ENCODE results near the gene PIGT. TPM values are rescaled to one million over a fixed set of nuclear protein-coding genes. Genes with fewer than 3 reads are reported as not detected.

The PIGT gene
- 100 to 1,000 TPM in 1 of 4 donors, 10 to 100 TPM in 3; 49.7 to 119 (median 68.1) TPM for polyA plus RNA-seq
- long read RNA-seq, donor 1, transcript PIGT-210 (3 exons, 2,006 nt): minor isoform, 9 of 76 reads
- long read RNA-seq, donor 1, transcript PIGT-202 (12 exons, 2,245 nt): major isoform, 37 of 76 reads
- long read RNA-seq, donor 1, transcript PIGT-246 (11 exons, 2,021 nt): minor isoform, 7 of 76 reads
- long read RNA-seq, donor 1, partial matches to known transcripts: 15 of 76 reads
- long read RNA-seq, donor 1, other reads (novel, unspliced or antisense): 0 of 76 reads
- long read RNA-seq, donor 2, transcript PIGT-202 (12 exons, 2,245 nt): major isoform, 9 of 12 reads
- long read RNA-seq, donor 2, partial matches to known transcripts: 0 of 12 reads
- long read RNA-seq, donor 2, other reads (novel, unspliced or antisense): 0 of 12 reads
- long read RNA-seq, donor 3, transcript PIGT-210 (3 exons, 2,006 nt): major isoform, 5 of 14 reads
- long read RNA-seq, donor 3, partial matches to known transcripts: 0 of 14 reads
- long read RNA-seq, donor 3, other reads (novel, unspliced or antisense): 0 of 14 reads
- long read RNA-seq, donor 4, partial matches to known transcripts: 0 of 1 reads
- long read RNA-seq, donor 4, other reads (novel, unspliced or antisense): 0 of 1 reads
- long read RNA-seq, donor 5, partial matches to known transcripts: 0 of 8 reads
- long read RNA-seq, donor 5, other reads (novel, unspliced or antisense): 0 of 8 reads
- long read RNA-seq, donor 6, transcript PIGT-210 (3 exons, 2,006 nt): major isoform, 5 of 16 reads
- long read RNA-seq, donor 6, partial matches to known transcripts: 5 of 16 reads
- long read RNA-seq, donor 6, other reads (novel, unspliced or antisense): 0 of 16 reads
- long read RNA-seq, donor 7, transcript PIGT-203 (11 exons, 1,971 nt): minor isoform, 5 of 36 reads
- long read RNA-seq, donor 7, transcript PIGT-202 (12 exons, 2,245 nt): major isoform, 19 of 36 reads
- long read RNA-seq, donor 7, partial matches to known transcripts: 7 of 36 reads
- long read RNA-seq, donor 7, other reads (novel, unspliced or antisense): 0 of 36 reads
- long read RNA-seq, donor 8, partial matches to known transcripts: 0 of 1 reads
- long read RNA-seq, donor 8, other reads (novel, unspliced or antisense): 0 of 1 reads
- long read RNA-seq, donor 9, partial matches to known transcripts: 0 of 3 reads
- long read RNA-seq, donor 9, other reads (novel, unspliced or antisense): 0 of 3 reads
- long read RNA-seq, donor 10, transcript PIGT-202 (12 exons, 2,245 nt): major isoform, 25 of 41 reads
- long read RNA-seq, donor 10, partial matches to known transcripts: 0 of 41 reads
- long read RNA-seq, donor 10, other reads (novel, unspliced or antisense): 0 of 41 reads

DNA sequence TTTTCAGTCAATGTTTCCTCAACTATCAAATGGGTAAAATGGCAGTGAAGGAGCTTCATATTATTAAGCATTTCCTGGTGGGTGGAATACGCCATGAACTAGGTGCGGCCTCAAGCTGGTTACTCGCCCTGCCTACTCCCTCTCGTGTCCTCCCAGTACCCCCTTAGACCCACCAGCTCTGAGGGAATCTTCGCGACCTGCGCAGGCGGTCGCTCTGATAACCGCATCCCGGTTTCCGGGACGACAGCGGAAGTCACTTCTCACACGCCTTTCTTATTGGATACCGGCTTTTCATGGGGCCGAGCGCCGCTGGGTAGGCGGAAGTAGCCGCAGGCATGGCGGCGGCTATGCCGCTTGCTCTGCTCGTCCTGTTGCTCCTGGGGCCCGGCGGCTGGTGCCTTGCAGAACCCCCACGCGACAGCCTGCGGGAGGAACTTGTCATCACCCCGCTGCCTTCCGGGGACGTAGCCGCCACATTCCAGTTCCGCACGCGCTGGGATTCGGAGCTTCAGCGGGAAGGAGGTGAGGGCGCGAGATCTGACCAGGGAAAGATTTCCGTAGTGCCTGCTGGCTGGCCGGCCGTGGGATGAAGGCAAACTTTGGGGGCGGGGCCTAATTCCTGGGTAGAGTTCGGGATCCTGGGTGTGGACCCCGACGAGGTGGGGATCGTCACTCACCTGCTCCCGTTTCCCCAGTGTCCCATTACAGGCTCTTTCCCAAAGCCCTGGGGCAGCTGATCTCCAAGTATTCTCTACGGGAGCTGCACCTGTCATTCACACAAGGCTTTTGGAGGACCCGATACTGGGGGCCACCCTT lies at the start of gene PIGT:
TSS of gene PIGT (plus strand) at position 320 of the 816 bp plus-strand sequence. CDS start at position 336, 16 bp downstream.
- Histone ChIP-seq H3K4me1 (ENCODE audit: control insufficient read depth in 3 of 3, insufficient read depth in 2 of 3, low read depth in 1 of 3, low read length in 2 of 3) (peaks cover 4 to 11% (median 6%) of the 10 kb centered on the region in 3 donors), H3K4me3 (ENCODE audit: low read depth in 1 of 3, low read length in 3 of 3) (peak within 1 kb of the TSS; percentile 79 to 96 (median 94)), H3K9me3 (ENCODE audit: control insufficient read depth in 2 of 2, insufficient read depth in 1 of 2, low read depth in 1 of 2, low read length in 1 of 2) (no peaks in the 10 kb centered on the region), H3K27ac (ENCODE audit: low read depth in 1 of 3, low read length in 2 of 3) (peak within 1 kb of the TSS; percentile 53 to 94 (median 83)), H3K36me3 (ENCODE audit: control insufficient read depth in 3 of 3, insufficient read depth in 2 of 3, low read depth in 1 of 3, low read length in 3 of 3) (peaks cover 0 to 27% (median 11%) of the 10 kb centered on the region in 3 donors), H3K27me3 (ENCODE audit: control insufficient read depth in 3 of 3, insufficient read depth in 3 of 3, low read length in 3 of 3) (no peaks in the 10 kb centered on the region)
- peak; percentile 90 to 92 for DNase-seq
- FAIRE-seq: no peak
- 0% methylated on average over 52 of the region's 52 CpGs for WGBS, 3 donors

DNA sequence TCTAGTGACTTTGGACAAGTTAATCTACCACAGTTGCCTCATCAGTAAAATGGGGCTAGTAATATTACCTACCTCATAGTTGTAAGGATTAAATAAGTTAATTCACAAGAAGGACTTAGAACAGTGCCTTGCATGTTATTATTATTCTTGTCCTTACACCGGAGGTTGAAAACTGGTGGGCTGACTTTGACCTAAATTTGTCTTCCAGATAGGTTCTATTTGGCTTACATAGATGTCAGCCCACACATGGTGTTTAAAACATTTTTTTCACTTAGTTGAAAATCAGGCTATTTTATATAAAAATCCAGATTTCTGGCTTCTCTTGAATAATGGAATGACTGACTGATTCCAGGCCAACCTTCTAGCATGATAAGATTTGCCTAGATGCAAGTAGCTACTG lies 49.7 kb upstream of the PIGT start:
- Histone ChIP-seq H3K4me3 (ENCODE audit: low read depth in 1 of 3, low read length in 3 of 3) (no peak overlapping the region), H3K4me1 (ENCODE audit: control insufficient read depth in 3 of 3, insufficient read depth in 2 of 3, low read depth in 1 of 3, low read length in 2 of 3) (peaks cover 0 to 24% (median 1%) of the 10 kb centered on the region in 3 donors), H3K36me3 (ENCODE audit: control insufficient read depth in 3 of 3, insufficient read depth in 2 of 3, low read depth in 1 of 3, low read length in 3 of 3) (peaks cover 4 to 27% (median 13%) of the 10 kb centered on the region in 3 donors), H3K27me3 (ENCODE audit: control insufficient read depth in 3 of 3, insufficient read depth in 3 of 3, low read length in 3 of 3) (no peaks in the 10 kb centered on the region), H3K9me3 (ENCODE audit: control insufficient read depth in 2 of 2, insufficient read depth in 1 of 2, low read depth in 1 of 2, low read length in 1 of 2) (no peaks in the 10 kb centered on the region), H3K27ac (ENCODE audit: low read depth in 1 of 3, low read length in 2 of 3) (no peak overlapping the region)
- no peak for DNase-seq
- 84 to 93% (median 88%) methylated on average over 1 of the region's 1 CpG for WGBS, 3 donors
- no peak for FAIRE-seq

DNA sequence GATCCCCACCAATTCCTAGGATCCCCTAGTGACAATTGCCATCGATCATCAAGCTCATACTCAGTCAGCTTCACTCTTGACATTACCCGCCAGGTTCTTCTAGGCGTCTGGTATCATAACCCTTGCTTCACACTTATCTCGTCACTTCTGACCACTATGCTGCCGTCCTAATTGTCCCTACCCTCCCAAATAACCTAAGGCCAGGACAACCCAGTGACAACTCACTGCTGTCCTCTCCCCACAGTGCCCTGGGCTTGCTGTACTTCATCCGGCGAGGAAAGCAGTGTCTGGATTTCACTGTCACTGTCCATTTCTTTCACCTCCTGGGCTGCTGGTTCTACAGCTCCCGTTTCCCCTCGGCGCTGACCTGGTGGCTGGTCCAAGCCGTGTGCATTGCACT lies 49.3 kb upstream of the PIGT start:
- no peaks in the 10 kb centered on the region for H3K9me3 ChIP-seq (ENCODE audit: control insufficient read depth in 2 of 2, insufficient read depth in 1 of 2, low read depth in 1 of 2, low read length in 1 of 2)
- DNase-seq: no peak
- peaks cover 0 to 23% (median 3%) of the 10 kb centered on the region in 3 donors for H3K4me1 ChIP-seq (ENCODE audit: control insufficient read depth in 3 of 3, insufficient read depth in 2 of 3, low read depth in 1 of 3, low read length in 2 of 3)
- no peak overlapping the region for H3K4me3 ChIP-seq (ENCODE audit: low read depth in 1 of 3, low read length in 3 of 3)
- H3K27me3 ChIP-seq (ENCODE audit: control insufficient read depth in 3 of 3, insufficient read depth in 3 of 3, low read length in 3 of 3): no peaks in the 10 kb centered on the region
- no peak overlapping the region for H3K27ac ChIP-seq (ENCODE audit: low read depth in 1 of 3, low read length in 2 of 3)
- no peak for FAIRE-seq
- WGBS, 3 donors: 86 to 92% (median 89%) methylated on average over 11 of the region's 11 CpGs
- peaks cover 4 to 27% (median 13%) of the 10 kb centered on the region in 3 donors for H3K36me3 ChIP-seq (ENCODE audit: control insufficient read depth in 3 of 3, insufficient read depth in 2 of 3, low read depth in 1 of 3, low read length in 3 of 3)

- DNase-seq (no peak), FAIRE-seq (no peak)
- Histone ChIP-seq H3K9me3 (ENCODE audit: control insufficient read depth in 2 of 2, insufficient read depth in 1 of 2, low read depth in 1 of 2, low read length in 1 of 2) (no peaks in the 10 kb centered on the region), H3K36me3 (ENCODE audit: control insufficient read depth in 3 of 3, insufficient read depth in 2 of 3, low read depth in 1 of 3, low read length in 3 of 3) (peaks cover 4 to 27% (median 13%) of the 10 kb centered on the region in 3 donors), H3K27ac (ENCODE audit: low read depth in 1 of 3, low read length in 2 of 3) (no peak overlapping the region), H3K4me1 (ENCODE audit: control insufficient read depth in 3 of 3, insufficient read depth in 2 of 3, low read depth in 1 of 3, low read length in 2 of 3) (peaks cover under 1 to 18% (median 3%) of the 10 kb centered on the region in 3 donors), H3K4me3 (ENCODE audit: low read depth in 1 of 3, low read length in 3 of 3) (no peak overlapping the region), H3K27me3 (ENCODE audit: control insufficient read depth in 3 of 3, insufficient read depth in 3 of 3, low read length in 3 of 3) (no peaks in the 10 kb centered on the region)
Measured at GRCh38 chr20:45367126-45367525, 48.8 kb upstream of the PIGT start.

GRCh38 chr20:45368221-45368980 lies 47.5 kb upstream of the PIGT start:
- peak in 1 of 2 donors; percentile 45 for DNase-seq

DNA sequence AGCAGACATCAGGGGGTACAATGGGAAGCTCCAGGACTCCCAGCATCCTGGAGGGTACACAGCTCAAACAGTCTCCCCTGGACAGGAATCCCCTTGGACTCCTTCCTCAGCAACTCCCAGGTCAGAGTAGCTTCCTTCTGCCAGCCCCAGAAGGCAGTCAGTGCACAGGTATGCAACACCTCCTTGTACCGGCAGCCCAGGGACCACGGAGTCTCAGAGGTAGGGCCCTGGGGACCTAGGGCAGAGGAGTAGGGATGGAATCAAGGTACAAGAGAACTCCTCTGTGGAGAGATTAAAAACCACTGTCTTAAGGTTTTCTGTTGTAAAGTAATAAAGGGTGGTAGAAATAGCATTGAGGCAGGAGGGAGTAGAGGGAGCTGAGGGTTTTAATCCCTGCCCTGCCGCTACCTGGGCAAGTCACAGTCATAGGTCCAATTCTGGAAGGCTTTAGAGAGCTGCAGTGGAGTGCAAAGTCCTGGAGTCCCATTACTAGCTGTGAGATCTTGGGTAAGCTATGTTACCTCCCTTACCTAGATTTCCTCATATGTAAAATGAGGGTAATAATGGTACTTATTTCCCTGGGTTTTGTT lies 45.3 kb upstream of the PIGT start:
- WGBS, 3 donors: 43 to 69% (median 44%) methylated on average over 3 of the region's 3 CpGs
- no peak overlapping the region for H3K4me3 ChIP-seq (ENCODE audit: low read depth in 1 of 3, low read length in 3 of 3)
- no peaks in the 10 kb centered on the region for H3K27me3 ChIP-seq (ENCODE audit: control insufficient read depth in 3 of 3, insufficient read depth in 3 of 3, low read length in 3 of 3)
- H3K4me1 ChIP-seq (ENCODE audit: control insufficient read depth in 3 of 3, insufficient read depth in 2 of 3, low read depth in 1 of 3, low read length in 2 of 3): peaks cover 3 to 15% (median 7%) of the 10 kb centered on the region in 3 donors
- no peaks in the 10 kb centered on the region for H3K9me3 ChIP-seq (ENCODE audit: control insufficient read depth in 2 of 2, insufficient read depth in 1 of 2, low read depth in 1 of 2, low read length in 1 of 2)
- H3K27ac ChIP-seq (ENCODE audit: low read depth in 1 of 3, low read length in 2 of 3): peak overlapping the region; percentile 25 to 70 (median 59)
- DNase-seq (peak; percentile 85 to 86), FAIRE-seq (no peak)
- peaks cover 7 to 28% (median 11%) of the 10 kb centered on the region in 3 donors for H3K36me3 ChIP-seq (ENCODE audit: control insufficient read depth in 3 of 3, insufficient read depth in 2 of 3, low read depth in 1 of 3, low read length in 3 of 3)

More at GRCh38 chr20:45368221-45368980, 47.5 kb upstream of the PIGT start:
- peaks cover 4 to 30% (median 13%) of the 10 kb centered on the region in 3 donors for H3K36me3 ChIP-seq (ENCODE audit: control insufficient read depth in 3 of 3, insufficient read depth in 2 of 3, low read depth in 1 of 3, low read length in 3 of 3)
- H3K27me3 ChIP-seq (ENCODE audit: control insufficient read depth in 3 of 3, insufficient read depth in 3 of 3, low read length in 3 of 3): no peaks in the 10 kb centered on the region
- WGBS, 3 donors: 63 to 91% (median 71%) methylated on average over 6 of the region's 6 CpGs
- peak overlapping the region in 2 of 3 donors; percentile 10 to 24 for H3K27ac ChIP-seq (ENCODE audit: low read depth in 1 of 3, low read length in 2 of 3)
- no peaks in the 10 kb centered on the region for H3K9me3 ChIP-seq (ENCODE audit: control insufficient read depth in 2 of 2, insufficient read depth in 1 of 2, low read depth in 1 of 2, low read length in 1 of 2)
- H3K4me3 ChIP-seq (ENCODE audit: low read depth in 1 of 3, low read length in 3 of 3): no peak overlapping the region
- H3K4me1 ChIP-seq (ENCODE audit: control insufficient read depth in 3 of 3, insufficient read depth in 2 of 3, low read depth in 1 of 3, low read length in 2 of 3): peaks cover 3 to 21% (median 7%) of the 10 kb centered on the region in 3 donors
- FAIRE-seq: no peak

All from small intestine (tissue), 16 donors.